DMS53 (cell line): ENCODE data around the gene CDX4.
"Not testable (repeated sequence)": the region's sequence is repeated elsewhere in the genome, so short reads cannot be mapped to it uniquely, and the experiment has no call there.

ENCODE experiments used
- DNase-seq: peaks from one replicate; lab custom pipeline; 2025; lab: John Stamatoyannopoulos, UW

The CDX4 gene, protein sequence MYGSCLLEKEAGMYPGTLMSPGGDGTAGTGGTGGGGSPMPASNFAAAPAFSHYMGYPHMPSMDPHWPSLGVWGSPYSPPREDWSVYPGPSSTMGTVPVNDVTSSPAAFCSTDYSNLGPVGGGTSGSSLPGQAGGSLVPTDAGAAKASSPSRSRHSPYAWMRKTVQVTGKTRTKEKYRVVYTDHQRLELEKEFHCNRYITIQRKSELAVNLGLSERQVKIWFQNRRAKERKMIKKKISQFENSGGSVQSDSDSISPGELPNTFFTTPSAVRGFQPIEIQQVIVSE

DNA sequence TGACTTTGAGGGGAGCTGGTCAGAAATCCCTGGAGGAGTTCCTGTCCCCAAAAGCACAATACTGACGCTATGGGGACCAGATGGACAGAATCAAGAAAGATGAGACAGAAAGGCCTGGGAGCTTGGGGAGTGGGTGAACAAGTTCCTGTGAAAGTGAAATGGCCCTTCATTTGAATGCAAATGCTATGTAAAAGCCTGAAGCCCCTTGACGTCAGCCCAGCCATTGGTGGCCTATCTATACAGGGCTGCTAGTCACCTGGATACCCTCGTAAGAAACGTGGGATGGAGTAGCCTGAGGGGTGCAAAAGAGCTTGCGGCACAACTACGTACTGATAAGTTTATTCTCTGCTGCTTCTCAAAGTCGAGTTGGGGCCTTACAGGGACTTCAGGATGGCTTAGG lies at the start of gene CDX4:
Gene CDX4 (plus strand): TSS at position 223 of the 400 bp plus-strand sequence. CDS start 201 bp downstream, outside the sequence.
- DNase-seq: no peak

DNA sequence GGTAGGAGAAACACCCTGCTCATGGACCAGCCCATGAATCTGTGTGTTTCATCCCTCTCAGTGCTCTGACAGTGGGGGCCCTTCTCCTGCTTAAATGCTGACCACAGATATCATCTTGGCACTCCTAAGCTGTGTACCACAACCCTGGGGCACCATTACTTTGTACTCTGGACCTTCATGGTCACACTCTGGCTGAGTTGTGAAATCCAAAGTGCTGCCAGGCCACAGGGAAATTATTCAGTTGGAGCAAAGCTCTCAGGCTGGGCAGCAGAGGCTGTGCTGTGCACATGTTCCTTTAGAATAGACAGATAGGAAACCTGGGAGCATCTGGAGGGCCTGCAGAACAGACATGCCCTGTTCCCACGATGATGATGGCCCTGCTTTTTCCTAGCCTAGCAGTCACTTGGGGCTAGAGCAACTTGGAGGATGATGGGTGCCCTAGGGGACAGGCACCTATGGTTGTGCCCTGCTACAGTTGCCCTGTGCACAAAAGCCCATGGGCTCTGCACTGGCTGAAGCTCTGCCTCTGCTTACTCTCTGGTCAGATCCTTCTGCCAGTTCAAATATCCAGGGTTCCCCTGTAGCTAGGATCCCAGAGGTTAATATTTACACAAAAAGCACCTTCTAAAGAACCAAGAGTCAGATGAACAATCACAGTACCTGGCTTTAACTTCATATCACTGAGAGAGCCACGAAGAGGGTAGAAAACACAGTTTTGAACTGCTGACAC lies 48.5 kb upstream of the CDX4 start:
- no peak for DNase-seq

DNA sequence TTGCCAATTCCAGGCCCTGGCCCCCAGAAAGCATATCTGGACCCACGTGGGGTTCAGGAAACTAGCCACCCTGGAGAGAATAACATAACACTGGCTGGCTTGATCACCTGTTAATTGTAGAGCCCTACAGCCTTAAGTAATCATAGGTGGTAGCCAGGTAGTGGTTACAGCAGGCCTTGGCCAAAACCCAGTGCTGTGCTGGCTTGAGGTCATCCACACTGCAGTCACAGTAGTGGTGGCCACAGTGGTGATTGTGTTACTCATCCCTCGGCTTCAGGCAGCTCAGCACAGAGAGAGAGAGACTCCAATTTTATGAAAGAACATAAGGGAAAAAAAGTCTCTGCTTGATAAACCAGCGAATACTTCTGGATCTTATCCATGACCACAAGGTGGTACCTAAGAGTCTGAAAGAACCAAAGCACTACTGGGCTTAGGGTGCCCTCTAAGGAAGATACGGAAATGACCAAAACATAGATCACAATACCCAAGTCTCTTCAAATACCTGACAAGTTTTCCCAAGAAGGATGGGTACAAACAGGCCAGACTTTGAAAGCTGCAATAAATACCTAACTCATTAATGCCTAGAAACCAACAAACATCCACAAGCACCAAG lies 46.6 kb upstream of the CDX4 start:
- DNase-seq: peak; percentile 2

DNA sequence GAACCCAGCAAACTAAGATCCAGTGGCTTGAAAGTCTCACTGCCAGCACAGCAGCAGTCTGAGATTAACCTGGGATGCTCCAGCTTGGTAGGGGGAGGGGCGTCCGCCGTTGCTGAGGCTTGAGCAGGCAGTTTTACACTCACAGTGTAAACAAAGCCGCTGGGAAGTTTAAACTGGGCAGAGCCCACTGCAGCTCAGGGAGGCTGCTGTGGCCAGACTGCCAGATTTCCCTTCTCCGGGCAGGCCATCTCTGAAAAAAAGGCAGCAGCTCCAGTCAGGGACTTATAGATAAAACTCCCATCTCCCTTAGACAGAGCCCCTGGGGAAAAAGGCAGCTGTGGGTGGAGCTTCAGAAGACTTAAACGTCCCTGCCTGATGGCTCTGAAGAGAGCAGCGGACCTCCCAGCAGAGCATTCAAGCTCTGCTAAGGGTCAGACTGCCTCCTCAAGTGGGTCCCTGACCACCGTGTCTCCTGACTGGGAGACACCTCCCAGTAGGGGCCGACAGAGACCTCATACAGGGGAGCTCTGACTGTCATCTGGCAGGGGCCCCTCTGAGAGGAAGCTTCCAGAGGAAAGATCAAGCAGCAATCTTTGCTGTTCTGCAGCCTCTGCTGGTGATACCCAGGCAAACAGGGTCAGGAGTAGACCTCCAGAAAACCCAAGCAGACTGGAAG lies 45.1 kb upstream of the CDX4 start:
- peak; percentile 22 for DNase-seq

DNA sequence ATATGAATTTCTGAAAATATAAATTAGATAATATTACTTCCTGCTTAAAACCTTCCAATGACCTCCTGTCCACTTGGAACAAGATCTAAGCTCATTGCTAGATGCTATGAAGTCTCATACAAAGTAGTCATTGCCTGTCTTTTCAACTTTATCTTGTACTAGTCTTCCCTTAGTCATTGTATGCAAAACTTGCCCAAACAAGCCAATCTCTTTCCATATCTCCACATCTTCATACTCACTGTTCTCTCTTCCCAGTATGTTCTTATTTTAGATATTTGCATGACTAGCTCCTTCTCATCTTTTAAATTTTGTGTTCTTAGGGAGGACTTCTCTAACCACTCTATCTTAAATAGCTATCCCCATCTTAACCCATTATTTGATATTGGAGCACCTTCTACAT lies 33.9 kb upstream of the CDX4 start:
- DNase-seq: no peak

DNA sequence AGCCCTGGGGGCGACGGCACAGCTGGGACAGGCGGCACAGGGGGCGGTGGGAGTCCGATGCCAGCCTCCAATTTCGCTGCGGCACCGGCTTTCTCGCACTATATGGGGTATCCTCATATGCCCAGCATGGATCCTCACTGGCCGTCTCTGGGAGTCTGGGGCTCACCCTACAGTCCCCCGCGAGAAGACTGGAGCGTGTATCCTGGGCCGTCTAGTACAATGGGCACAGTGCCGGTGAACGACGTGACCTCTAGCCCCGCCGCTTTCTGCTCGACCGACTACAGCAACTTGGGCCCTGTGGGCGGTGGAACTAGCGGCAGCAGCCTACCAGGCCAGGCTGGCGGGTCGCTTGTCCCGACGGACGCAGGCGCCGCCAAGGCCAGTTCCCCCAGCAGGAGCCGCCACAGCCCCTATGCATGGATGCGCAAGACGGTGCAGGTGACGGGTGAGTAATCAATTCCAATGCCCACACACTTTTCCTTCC lies 500 bp downstream of the CDX4 start:
- DNase-seq: no peak

DNA sequence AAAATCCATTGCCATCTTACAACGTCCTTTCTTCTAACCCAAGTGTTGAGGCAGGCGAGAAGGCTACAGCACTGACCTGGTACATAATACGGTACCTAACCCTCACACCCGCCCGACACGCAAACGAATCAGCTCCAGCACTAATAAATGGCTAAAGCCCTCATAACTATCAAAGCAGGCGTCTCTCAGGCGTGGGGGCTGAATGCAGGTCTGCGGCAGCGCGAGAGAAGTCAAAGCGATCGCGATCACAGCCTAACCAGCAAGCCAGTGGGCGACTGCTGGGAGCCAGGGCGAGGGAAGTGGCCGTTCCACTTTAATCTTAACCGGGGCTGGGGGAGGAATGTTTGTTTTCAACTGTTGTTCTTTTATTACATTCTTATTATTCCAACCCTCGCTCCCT lies 1.5 kb downstream of the CDX4 start:
- DNase-seq: no peak

DNA sequence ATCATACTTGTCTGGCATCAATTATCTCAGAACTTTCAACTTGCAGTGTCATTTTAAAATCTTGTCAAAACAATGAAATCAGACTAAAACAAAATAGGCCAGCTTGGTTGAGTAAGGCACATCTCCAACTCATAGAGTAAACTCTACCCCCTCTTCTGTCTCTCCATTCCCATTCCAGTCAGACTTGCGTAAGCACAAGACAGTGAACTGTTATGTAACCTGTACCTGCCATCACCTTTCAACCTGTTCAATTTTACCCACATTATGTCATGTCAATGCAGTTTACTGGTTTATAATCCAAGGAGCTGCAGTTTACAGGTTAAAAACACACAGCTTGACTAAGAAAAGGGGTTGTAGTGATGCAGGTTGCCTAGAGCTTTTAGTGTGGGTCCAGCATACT lies 8.3 kb downstream of the CDX4 start:
- no peak for DNase-seq

DNA sequence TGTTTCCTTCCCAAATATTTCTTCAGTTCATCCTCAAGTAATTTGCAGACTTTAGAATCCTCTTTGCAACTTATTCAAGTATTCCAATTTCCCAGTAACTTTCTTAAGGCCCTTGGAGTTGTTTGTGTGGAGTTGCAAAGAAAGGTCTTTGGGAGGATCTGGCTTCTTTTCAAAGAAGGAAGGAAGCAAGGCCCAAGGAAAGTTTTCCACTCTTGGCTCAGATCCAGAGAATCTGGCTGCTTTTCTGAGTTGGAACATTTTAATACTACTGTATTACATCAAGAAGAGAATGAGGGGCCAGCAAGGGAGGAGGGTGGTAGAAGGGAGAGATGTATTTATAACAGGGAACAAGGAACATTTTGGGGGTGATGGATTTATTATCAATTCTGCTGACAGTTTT lies 10.5 kb downstream of the CDX4 start:
- DNase-seq: no peak

DNA sequence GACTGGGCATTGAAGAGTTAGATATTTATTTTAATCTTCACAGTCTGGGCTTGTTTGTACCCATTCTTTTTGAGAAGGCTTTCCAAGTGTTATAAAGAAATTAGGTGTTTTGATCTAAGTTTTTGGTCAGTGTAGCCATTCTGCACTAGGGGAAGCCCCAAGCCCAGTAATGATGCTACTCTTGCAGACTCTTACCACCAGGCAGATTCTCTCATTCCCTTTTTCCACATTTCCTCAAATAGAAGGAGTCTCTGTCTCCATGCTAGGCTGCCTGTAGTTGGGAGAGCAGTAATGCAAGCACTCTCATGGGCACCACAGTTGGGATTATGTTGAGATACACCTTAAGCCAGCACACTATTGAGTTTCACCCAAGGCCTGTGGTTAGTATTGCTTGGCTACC lies 21.5 kb downstream of the CDX4 start:
- DNase-seq: no peak

DNA sequence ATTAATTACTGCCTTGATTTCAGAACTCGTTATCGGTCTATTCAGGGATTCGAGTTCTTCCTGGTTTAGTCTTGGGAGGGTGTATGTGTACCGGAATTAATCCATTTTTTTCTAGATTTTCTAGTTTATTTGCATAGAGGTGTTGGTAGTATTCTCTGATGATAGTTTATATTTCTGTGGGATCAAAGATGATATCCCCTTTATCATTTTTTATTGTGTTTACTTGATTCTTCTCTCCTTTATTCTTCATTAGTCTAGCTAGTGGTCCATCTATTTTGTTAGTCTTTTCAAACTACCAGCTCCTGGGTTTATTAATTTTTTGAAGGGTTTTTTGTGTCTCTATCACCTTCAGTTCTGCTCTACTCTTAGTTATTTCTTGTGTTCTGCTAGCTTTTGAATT lies 32.1 kb downstream of the CDX4 start:
- peak; percentile 20 for DNase-seq

DNA sequence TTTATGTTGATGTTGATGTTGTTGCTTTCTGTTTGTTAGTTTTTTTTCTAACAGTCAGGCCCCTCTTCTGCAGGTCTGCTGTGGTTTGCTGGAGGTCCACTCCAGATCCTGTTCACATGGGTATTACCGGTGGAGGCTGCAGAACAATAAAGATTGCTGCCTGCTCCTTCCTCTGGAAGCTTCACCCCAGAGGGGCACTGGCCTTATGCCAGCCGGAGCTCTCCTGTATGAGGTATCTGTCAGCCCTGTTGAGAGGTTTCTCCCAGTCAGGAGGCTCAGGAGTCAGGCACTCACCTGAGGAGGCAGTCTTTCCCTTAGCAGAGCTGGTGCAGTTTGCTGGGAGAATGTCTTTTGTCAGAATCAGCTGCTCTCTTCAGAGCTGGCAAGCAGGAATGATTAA lies 34.7 kb downstream of the CDX4 start:
- no peak for DNase-seq

DNA sequence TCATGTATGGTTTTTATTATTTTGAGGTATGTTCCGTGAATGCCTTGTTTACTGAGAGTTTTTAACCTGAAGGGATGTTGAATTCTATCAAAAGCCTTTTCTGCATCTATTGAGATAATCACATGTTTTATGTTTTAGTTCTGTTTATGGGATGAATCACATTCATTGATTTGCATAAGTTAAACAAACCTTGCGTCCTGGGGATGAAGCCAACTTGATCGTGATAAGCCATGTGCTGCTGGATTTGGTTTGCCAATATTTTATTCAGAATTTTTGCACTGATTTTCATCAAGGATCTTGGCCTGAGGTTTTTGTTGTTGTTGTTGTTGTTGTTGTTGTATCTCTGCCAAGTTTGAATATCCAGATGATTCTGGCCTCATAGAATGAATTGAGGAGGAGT lies 43.8 kb downstream of the CDX4 start:
- DNase-seq: no peak

DNA sequence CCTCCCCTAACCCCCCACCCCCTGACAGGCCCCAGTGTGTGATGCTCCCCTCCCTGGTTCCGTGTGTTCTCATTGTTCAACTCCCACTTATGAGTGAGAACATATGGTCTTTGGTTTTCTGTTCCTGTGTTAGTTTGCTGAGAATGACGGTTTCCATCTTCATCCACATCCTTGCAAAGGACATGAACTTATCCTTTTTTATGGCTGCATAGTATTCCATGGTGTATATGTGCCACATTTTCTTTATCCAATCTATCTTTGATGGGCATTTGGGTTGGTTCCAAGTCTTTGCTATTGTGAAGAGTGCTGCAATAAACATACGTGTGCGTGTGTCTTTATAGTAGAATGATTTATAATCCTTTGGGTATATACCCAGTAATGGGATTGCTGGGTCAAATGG lies 45.3 kb downstream of the CDX4 start:
- DNase-seq: not testable (repeated sequence)
